Gastrocnemius medialis (tissue), 4 donors: ENCODE results near the gene KLF17. TPM values are rescaled to one million over a fixed set of nuclear protein-coding genes. Genes with fewer than 3 reads are reported as not detected.

ENCODE experiments used
- ATAC-seq, 2 donors: fragments of 150-250 bp; one replicate each; pipeline ENCODE4 v1.9.1; 2016
- DNase-seq, 2 donors: peaks; one replicate each; pipeline ENCODE4 v3.0.0-alpha.2; 2019
- H3K27ac ChIP-seq, 4 donors: fragments of 200-600 bp; sonication (generic); 1 replicate in 1 of 4; 2 replicates in 3 of 4; pipeline ENCODE4 v1.5.1; 2016 to 2018; ENCODE audit warnings: mild to moderate bottlenecking in 2 of 4, moderate library complexity in 1 of 4
- H3K27me3 ChIP-seq, 3 donors: fragments of 200-600 bp; sonication (generic) in 2 of 3; 1 replicate in 1 of 3; 2 replicates in 2 of 3; pipeline versions ENCODE4 v1.5.1 to v1.6.0; 2016 to 2019; ENCODE audit warnings: mild to moderate bottlenecking in 1 of 3, moderate library complexity in 1 of 3
- H3K36me3 ChIP-seq, 2 donors: fragments of 200-600 bp; sonication (generic) in 1 of 2; one replicate each; pipeline ENCODE4 v1.5.1; 2017 to 2018
- H3K4me1 ChIP-seq, 2 donors: fragments of 200-600 bp; sonication (generic) in 1 of 2; one replicate each; pipeline ENCODE4 v1.5.1; 2016 to 2017; ENCODE audit warnings: mild to moderate bottlenecking in 2 of 2
- H3K4me3 ChIP-seq, 4 donors: fragments of 200-600 bp; sonication (generic) in 3 of 4; 1 replicate in 1 of 4; 2 replicates in 3 of 4; pipeline ENCODE4 v1.5.1; 2016 to 2019; ENCODE audit warnings: mild to moderate bottlenecking in 2 of 4
- H3K9me3 ChIP-seq, 3 donors: fragments of 200-600 bp; sonication (generic) in 2 of 3; 1 replicate in 1 of 3; 2 replicates in 2 of 3; pipeline ENCODE4 v1.5.1; 2016 to 2019
- POLR2A ChIP-seq, 2 donors: fragments of 450-650 bp; IDR thresholded peaks; one replicate each; pipeline ENCODE4 v1.6.1; 2017; ENCODE audit warnings: antibody characterized with exemption in 2 of 2, mild to moderate bottlenecking in 2 of 2, moderate library complexity in 2 of 2
- in situ Hi-C, 4 donors: fragments of 200-750 bp; cut with MboI; loops; one replicate each; pipeline versions ENCODE4 v1.15.0 to v1.8.0; 2017; ENCODE audit warnings: low sequenced_read_pairs in 4 of 4
- intact Hi-C: fragments of 100-400 bp; cut with DNase I; formaldehyde crosslinking; loops from one replicate; pipeline ENCODE4 v1.15.1; 2023; ENCODE audit warnings: low total_unique reads
- total RNA-seq, 4 donors: library from RNA; depleted of rRNA; stranded (reverse); fragments of >200 nt; gene quantifications; one replicate each; pipeline versions ENCODE4 v1.1.0 to v1.2.3, GENCODE V29; 2016
- TF ChIP-seq, protein P1 (sequence below), 5 experiments: fragments of 450-650 bp in 3 of 5; fragments of 200-600 bp in 2 of 5; sonication (generic) in 2 of 5; IDR thresholded peaks in 4 of 5; conservative IDR thresholded peaks in 1 of 5; 1 replicate in 4 of 5; 2 replicates in 1 of 5; pipeline ENCODE4 v1.5.1; 2016 to 2019; ENCODE audit warnings: antibody characterized with exemption in 5 of 5, mild to moderate bottlenecking in 3 of 5, moderate library complexity in 3 of 5

The KLF17 gene
- total RNA-seq, 4 donors from 2014 or later = not detected

DNA sequence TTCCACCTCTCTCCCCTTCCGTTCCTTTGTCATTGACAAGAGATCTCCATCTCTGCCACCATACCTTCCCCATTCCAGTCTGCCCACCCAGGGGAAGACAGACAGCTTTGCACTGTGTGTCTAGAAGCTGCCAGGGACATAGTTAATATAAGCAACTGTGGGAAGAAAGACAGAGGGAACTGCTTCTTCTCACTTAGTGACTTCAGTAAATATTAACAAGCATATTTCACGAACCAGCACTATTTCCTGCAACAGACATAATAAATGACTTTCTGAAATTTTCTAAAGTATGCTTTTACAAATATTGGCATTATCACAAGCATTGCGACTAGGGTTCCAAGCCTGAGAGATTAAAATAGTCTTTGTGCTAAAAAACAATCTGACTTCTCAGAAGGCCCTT lies 44.2 kb upstream of the KLF17 start:
- no peak for ATAC-seq

DNA sequence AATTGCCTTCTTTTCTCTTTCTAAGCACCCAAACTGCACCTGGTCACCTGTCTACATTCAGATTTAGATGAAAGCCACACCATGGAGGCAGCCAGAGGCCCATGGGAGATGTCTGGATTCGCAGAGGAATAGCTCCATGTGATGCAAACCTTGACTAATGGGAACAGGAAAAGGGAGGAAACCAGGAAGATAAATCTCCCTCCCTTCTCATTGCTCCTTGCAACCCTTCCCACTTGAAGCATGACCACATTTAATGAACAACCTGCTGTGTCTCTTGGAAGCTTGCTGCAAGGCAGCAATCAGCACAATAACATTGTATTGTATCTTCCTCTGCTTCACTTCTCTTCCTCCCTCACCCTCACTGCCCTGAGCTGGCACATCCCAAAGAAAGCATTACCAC lies 42.6 kb upstream of the KLF17 start:
- no peak for DNase-seq
- H3K27me3 ChIP-seq = peaks cover 0 to 3% (median 0%) of the 10 kb centered on the region in 3 donors
- intact Hi-C loops = no loop called here
- TF ChIP-seq, protein P1, sequence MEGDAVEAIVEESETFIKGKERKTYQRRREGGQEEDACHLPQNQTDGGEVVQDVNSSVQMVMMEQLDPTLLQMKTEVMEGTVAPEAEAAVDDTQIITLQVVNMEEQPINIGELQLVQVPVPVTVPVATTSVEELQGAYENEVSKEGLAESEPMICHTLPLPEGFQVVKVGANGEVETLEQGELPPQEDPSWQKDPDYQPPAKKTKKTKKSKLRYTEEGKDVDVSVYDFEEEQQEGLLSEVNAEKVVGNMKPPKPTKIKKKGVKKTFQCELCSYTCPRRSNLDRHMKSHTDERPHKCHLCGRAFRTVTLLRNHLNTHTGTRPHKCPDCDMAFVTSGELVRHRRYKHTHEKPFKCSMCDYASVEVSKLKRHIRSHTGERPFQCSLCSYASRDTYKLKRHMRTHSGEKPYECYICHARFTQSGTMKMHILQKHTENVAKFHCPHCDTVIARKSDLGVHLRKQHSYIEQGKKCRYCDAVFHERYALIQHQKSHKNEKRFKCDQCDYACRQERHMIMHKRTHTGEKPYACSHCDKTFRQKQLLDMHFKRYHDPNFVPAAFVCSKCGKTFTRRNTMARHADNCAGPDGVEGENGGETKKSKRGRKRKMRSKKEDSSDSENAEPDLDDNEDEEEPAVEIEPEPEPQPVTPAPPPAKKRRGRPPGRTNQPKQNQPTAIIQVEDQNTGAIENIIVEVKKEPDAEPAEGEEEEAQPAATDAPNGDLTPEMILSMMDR (IDR thresholded peaks at IDR 0.05 in 4 of 5, conservative IDR thresholded peaks at IDR 0.05 in 1 of 5) = no peak
- no peak for TF ChIP-seq POLR2A (IDR thresholded peaks at IDR 0.05)
- no peak overlapping the region for H3K27ac ChIP-seq
- no peaks in the 10 kb centered on the region for H3K9me3 ChIP-seq
- no peaks in the 10 kb centered on the region for H3K36me3 ChIP-seq
- in situ Hi-C loops = no loop called here
- H3K4me1 ChIP-seq = no peaks in the 10 kb centered on the region
- no peak overlapping the region for H3K4me3 ChIP-seq
- ATAC-seq = no peak

More for the DNA sequence above, 44.2 kb upstream of the KLF17 start:
- in situ Hi-C loops (loop anchor here in 1 of 4 donors (25.0 kb wide), 1 partner anchor 537 kb away; the partner anchor contains the start of gene PTPRF), intact Hi-C loops (no loop called here)
- TF ChIP-seq POLR2A (IDR thresholded peaks at IDR 0.05) = no peak
- TF ChIP-seq, protein P1 (IDR thresholded peaks at IDR 0.05 in 4 of 5, conservative IDR thresholded peaks at IDR 0.05 in 1 of 5) = no peak
- Histone ChIP-seq H3K4me3 (no peak overlapping the region), H3K36me3 (no peaks in the 10 kb centered on the region), H3K27me3 (peaks cover 0 to 3% (median 2%) of the 10 kb centered on the region in 3 donors), H3K27ac (no peak overlapping the region), H3K9me3 (no peaks in the 10 kb centered on the region), H3K4me1 (no peaks in the 10 kb centered on the region)
- no peak for DNase-seq

DNA sequence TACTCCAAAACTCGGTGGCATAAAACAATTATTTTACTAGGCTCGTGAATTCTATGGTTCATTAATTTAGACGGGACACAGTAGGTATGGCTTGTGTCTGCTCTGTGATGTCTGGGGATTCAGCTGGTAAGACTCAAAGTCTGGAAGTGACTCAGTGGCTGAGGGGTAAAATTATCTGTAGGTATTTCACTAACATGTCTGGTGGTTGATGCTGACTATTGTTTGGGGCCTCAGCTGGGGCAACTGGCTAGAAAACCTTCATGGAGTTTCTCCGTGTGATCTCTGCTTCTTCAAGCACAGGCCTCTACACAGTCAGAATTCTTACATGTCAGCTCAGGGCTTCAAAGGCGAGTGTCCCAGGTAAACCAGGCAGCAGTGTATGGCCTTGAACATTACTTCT lies 41.2 kb upstream of the KLF17 start:
- H3K27ac ChIP-seq = no peak overlapping the region
- in situ Hi-C loops (no loop called here), intact Hi-C loops (no loop called here)
- DNase-seq = no peak
- no peaks in the 10 kb centered on the region for H3K36me3 ChIP-seq
- peaks cover 2 to 7% (median 6%) of the 10 kb centered on the region in 3 donors for H3K27me3 ChIP-seq
- H3K4me1 ChIP-seq = no peaks in the 10 kb centered on the region
- no peaks in the 10 kb centered on the region for H3K9me3 ChIP-seq
- no peak for ATAC-seq
- H3K4me3 ChIP-seq = no peak overlapping the region
- TF ChIP-seq, protein P1 (IDR thresholded peaks at IDR 0.05 in 4 of 5, conservative IDR thresholded peaks at IDR 0.05 in 1 of 5) = no peak
- TF ChIP-seq POLR2A (IDR thresholded peaks at IDR 0.05) = no peak

DNA sequence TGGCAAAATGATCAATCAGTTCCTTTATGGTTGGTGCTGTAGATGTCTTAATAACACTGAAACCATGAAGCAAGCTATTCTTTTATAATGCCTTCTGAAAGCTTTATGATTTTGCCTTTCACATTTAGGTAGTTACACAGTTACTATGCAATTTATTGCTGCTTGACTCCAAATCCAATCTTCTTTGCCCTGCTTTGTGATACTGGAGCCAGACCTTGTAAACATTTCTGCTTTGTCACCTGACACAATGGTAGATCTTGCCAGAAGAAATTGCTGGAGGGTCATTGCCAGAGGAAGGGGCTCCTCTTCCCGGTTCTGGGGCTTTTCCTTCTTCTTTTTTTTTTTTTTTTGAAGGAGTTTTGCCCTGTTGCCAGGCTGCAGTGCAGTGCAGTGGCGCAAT lies 40.5 kb upstream of the KLF17 start:
- H3K4me3 ChIP-seq = no peak overlapping the region
- intact Hi-C loops = no loop called here
- no peak overlapping the region for H3K27ac ChIP-seq
- TF ChIP-seq POLR2A (IDR thresholded peaks at IDR 0.05) = no peak
- TF ChIP-seq, protein P1 (IDR thresholded peaks at IDR 0.05 in 4 of 5, conservative IDR thresholded peaks at IDR 0.05 in 1 of 5) = no peak
- ATAC-seq = no peak
- in situ Hi-C loops = no loop called here
- no peaks in the 10 kb centered on the region for H3K36me3 ChIP-seq
- H3K9me3 ChIP-seq = no peaks in the 10 kb centered on the region
- peaks cover 3 to 9% (median 6%) of the 10 kb centered on the region in 3 donors for H3K27me3 ChIP-seq
- H3K4me1 ChIP-seq = no peaks in the 10 kb centered on the region
- DNase-seq = no peak

DNA sequence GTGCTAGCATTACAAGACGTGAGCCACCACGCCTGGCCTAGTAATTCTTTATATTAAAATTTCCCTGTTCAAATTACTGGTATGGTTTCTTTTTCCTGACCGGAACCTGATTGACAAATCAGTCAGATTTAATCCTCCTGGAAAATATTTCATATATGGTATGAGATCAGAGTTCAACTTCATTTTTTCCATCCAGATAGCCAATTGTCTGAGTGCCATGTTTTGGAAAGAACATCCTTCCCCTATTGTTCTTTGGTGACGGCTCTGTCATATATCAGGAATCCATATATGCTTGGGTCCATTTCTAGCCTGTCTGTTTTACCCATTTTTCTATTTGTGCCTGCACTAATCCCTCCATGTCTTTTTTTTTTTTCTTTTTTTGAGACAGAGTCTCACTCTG lies 39.1 kb upstream of the KLF17 start:
- Histone ChIP-seq H3K4me1 (no peaks in the 10 kb centered on the region), H3K9me3 (no peaks in the 10 kb centered on the region), H3K36me3 (no peaks in the 10 kb centered on the region), H3K4me3 (no peak overlapping the region), H3K27me3 (peaks cover 9 to 11% (median 10%) of the 10 kb centered on the region in 3 donors), H3K27ac (no peak overlapping the region)
- in situ Hi-C loops (no loop called here), intact Hi-C loops (no loop called here)
- DNase-seq (no peak), ATAC-seq (no peak)
- TF ChIP-seq, protein P1 (IDR thresholded peaks at IDR 0.05 in 4 of 5, conservative IDR thresholded peaks at IDR 0.05 in 1 of 5) = no peak
- TF ChIP-seq POLR2A (IDR thresholded peaks at IDR 0.05) = no peak
